Hepatocyte (in vitro differentiated cells): ENCODE measurements around the gene IFNL2.

ENCODE experiments used
- CTCF ChIP-seq: fragments of 200-600 bp; sonication (generic); IDR thresholded peaks from 2 replicates; pipeline ENCODE4 v1.5.1; 2016; ENCODE audit warnings: antibody characterized with exemption, mild to moderate bottlenecking; ENCODE audit not compliant: poor library complexity
- EZH2 ChIP-seq: fragments of 200-600 bp; sonication (generic); IDR thresholded peaks from 2 replicates; pipeline ENCODE4 v1.6.1; 2016; ENCODE audit warnings: antibody characterized with exemption, mild to moderate bottlenecking, borderline replicate concordance
- EZH2phosphoT487 ChIP-seq: fragments of 200-600 bp; sonication (generic); IDR thresholded peaks from one replicate; pipeline ENCODE4 v1.6.1; 2018; ENCODE audit warnings: antibody characterized with exemption, mild to moderate bottlenecking, low read depth, moderate library complexity; ENCODE audit not compliant: unreplicated experiment, severe bottlenecking

- TF ChIP-seq CTCF (no peak), EZH2 (no peak), EZH2phosphoT487 (no peak)
Observed at GRCh38 chr19:39246951-39247669, 21.1 kb upstream of the IFNL2 start.
